Stimulated activated CD8-positive, alpha-beta memory T cell treated with anti-CD3 and anti-CD28 coated beads, Interleukin-7, amount 100 ng/mL, for 4 hours (primary cell): ENCODE data around the gene BFAR.
"Not testable (repeated sequence)": the region's sequence is repeated elsewhere in the genome, so short reads cannot be mapped to it uniquely, and the experiment has no call there.

Source experiments
- DNase-seq, 2 donors: peaks; one replicate each; pipeline ENCODE4 v3.0.0-alpha.2; 2020; ENCODE audit warnings: low read depth in 2 of 2

Gene BFAR

GRCh38 chr16:14694129-14694528, 61.4 kb downstream of the BFAR start, which contains the start of gene PLA2G10:
Gene PLA2G10, minus strand, starts transcription at chr16:14694308. Its CDS starts 79 bp downstream, at chr16:14694229.
- not testable (repeated sequence) for DNase-seq

- not testable (repeated sequence) for DNase-seq
These were observed 69.1 kb downstream of the BFAR start for GRCh38 chr16:14701859-14702258.

- not testable (repeated sequence) for DNase-seq
These were observed 69.9 kb downstream of the BFAR start for GRCh38 chr16:14702672-14703071.

- DNase-seq, result not testable (repeated sequence)
These were observed 70.6 kb downstream of the BFAR start, which contains the start of gene NPIPA3 for GRCh38 chr16:14703156-14704011. Gene NPIPA3, plus strand, starts transcription at chr16:14703411. Its CDS starts 5,533 bp downstream, at chr16:14708944.
